RWPE1 (cell line): ENCODE measurements around the gene DCPS.
A peak's percentile ranks its signal among the peaks of the same experiment; 100 is the strongest.

Experiments used
- CTCF ChIA-PET: fragments of 350-600 bp; sonication (Branson Sonifier 250); formaldehyde crosslinking; extraction: SDS; loops from one replicate; lab custom pipeline; 2021; lab: Yijun Ruan, JAX
- POLR2A ChIA-PET: fragments of 400-600 bp; formaldehyde crosslinking; extraction: SDS; loops from one replicate; lab custom pipeline; 2020; ENCODE audit warnings: antibody characterized with exemption; ENCODE audit not compliant: low non-redundant PET; lab: Yijun Ruan, JAX
- DNase-seq: peaks from one replicate; pipeline ENCODE4 v3.0.0; 2012; ENCODE audit warnings: low spot score
- H3K27ac ChIP-seq: fragments of 450-650 bp; 2 replicates; pipeline ENCODE4 v1.5.1; 2017
- CTCF ChIP-seq: fragments of 450-650 bp; conservative IDR thresholded peaks from 2 replicates; pipeline ENCODE4 v1.5.1; 2017; ENCODE audit warnings: low read depth, mild to moderate bottlenecking

The DCPS gene

GRCh38 chr11:126282361-126282735 lies 21.5 kb upstream of the DCPS start:
- no peak for TF ChIP-seq CTCF
- peak overlapping the region; percentile 88 for H3K27ac ChIP-seq
- POLR2A ChIA-PET = interaction anchor here (0.8 kb wide), 1 partner anchor 71 kb away, joined by 3 read pairs; no protein-coding TSS in a partner anchor
- peak; percentile 4 for DNase-seq
- CTCF ChIA-PET = no interaction called here

- no peak for TF ChIP-seq CTCF
- H3K27ac ChIP-seq = peak within 1 kb of the TSS; percentile 88
- ChIA-PET POLR2A (interaction anchor here (0.8 kb wide), 1 partner anchor 70 kb away, joined by 3 read pairs; no protein-coding TSS in a partner anchor), CTCF (interaction anchor here (0.6 kb wide), 2 partner anchors 102 to 353 kb away, joined by 3 to 6 read pairs; no protein-coding TSS in a partner anchor)
- DNase-seq = peak; percentile 46
These were observed 20.9 kb upstream of the DCPS start, which contains the start of gene TIRAP for GRCh38 chr11:126282736-126283591. TIRAP (plus strand) TSS chr11:126283093; CDS start chr11:126290895, 7,802 bp downstream.

GRCh38 chr11:126284829-126285228 lies 19.0 kb upstream of the DCPS start:
- CTCF ChIA-PET = interaction anchor here (0.7 kb wide), 1 partner anchor 158 kb away, joined by 3 read pairs; no protein-coding TSS in a partner anchor
- no peak for TF ChIP-seq CTCF
- DNase-seq = peak; percentile 73
- POLR2A ChIA-PET = no interaction called here
- H3K27ac ChIP-seq = peak overlapping the region; percentile 88

GRCh38 chr11:126288237-126288636 lies 15.6 kb upstream of the DCPS start:
- TF ChIP-seq CTCF = no peak
- DNase-seq = no peak
- ChIA-PET CTCF (no interaction called here), POLR2A (no interaction called here)
- no peak overlapping the region for H3K27ac ChIP-seq

GRCh38 chr11:126290887-126291286 lies 13.0 kb upstream of the DCPS start:
- POLR2A ChIA-PET = no interaction called here
- DNase-seq = no peak
- CTCF ChIA-PET = no interaction called here
- TF ChIP-seq CTCF = no peak
- no peak overlapping the region for H3K27ac ChIP-seq

GRCh38 chr11:126293726-126294125 lies 10.1 kb upstream of the DCPS start:
- CTCF ChIA-PET = no interaction called here
- no peak for DNase-seq
- no peak for TF ChIP-seq CTCF
- H3K27ac ChIP-seq = no peak overlapping the region
- POLR2A ChIA-PET = no interaction called here
